Ishikawa (cell line): ENCODE measurements around the gene SBF2.

Experiments used
- CEBPB ChIP-seq: IDR thresholded peaks from 2 replicates; pipeline ENCODE4 v1.6.1; 2012
- CREB1 ChIP-seq: IDR thresholded peaks from 2 replicates; pipeline ENCODE4 v1.6.1; 2012; ENCODE audit warnings: low read depth
- EGR1 ChIP-seq: IDR thresholded peaks from 2 replicates; pipeline ENCODE4 v1.6.1; 2012
- EP300 ChIP-seq: IDR thresholded peaks from 2 replicates; pipeline ENCODE4 v1.6.1; 2012; ENCODE audit warnings: borderline replicate concordance
- FOXM1 ChIP-seq: IDR thresholded peaks from 2 replicates; pipeline ENCODE4 v1.6.1; 2012; ENCODE audit warnings: low read depth, borderline replicate concordance
- MAX ChIP-seq: IDR thresholded peaks from 2 replicates; pipeline ENCODE4 v1.6.1; 2012
- NFIC ChIP-seq: IDR thresholded peaks from 2 replicates; pipeline ENCODE4 v1.6.1; 2012
- RAD21 ChIP-seq: IDR thresholded peaks from 2 replicates; pipeline ENCODE4 v1.6.1; 2012; ENCODE audit warnings: low read depth
- TAF1 ChIP-seq: IDR thresholded peaks from 2 replicates; pipeline ENCODE4 v1.6.1; 2012; ENCODE audit warnings: low read depth, mild to moderate bottlenecking
- TCF12 ChIP-seq: IDR thresholded peaks from 2 replicates; pipeline ENCODE4 v1.6.1; 2012; ENCODE audit warnings: low read depth
- TEAD4 ChIP-seq: IDR thresholded peaks from 2 replicates; pipeline ENCODE4 v1.6.1; 2012
- YY1 ChIP-seq: IDR thresholded peaks from 2 replicates; pipeline ENCODE4 v1.6.1; 2012; ENCODE audit warnings: low read depth
- ZBTB7A ChIP-seq: IDR thresholded peaks from 2 replicates; pipeline ENCODE4 v1.6.1; 2012; ENCODE audit warnings: low read depth
- TF ChIP-seq, protein P1 (sequence below): IDR thresholded peaks from 2 replicates; pipeline ENCODE4 v1.6.1; 2012
- TF ChIP-seq, protein P2 (sequence below): IDR thresholded peaks from 2 replicates; pipeline ENCODE4 v1.6.1; 2012; ENCODE audit warnings: low read depth, mild to moderate bottlenecking

SBF2 gene

GRCh38 chr11:9755561-9756185 is 538.3 kb downstream of the SBF2 start:
- TF ChIP-seq YY1 (no peak), MAX (no peak), FOXM1 (no peak), CREB1 (no peak), CEBPB (no peak), NFIC (no peak), TEAD4 (no peak), EGR1 (no peak), TCF12 (no peak), RAD21 (no peak), EP300 (no peak), ZBTB7A (no peak), TAF1 (no peak)
- TF ChIP-seq, protein P1, sequence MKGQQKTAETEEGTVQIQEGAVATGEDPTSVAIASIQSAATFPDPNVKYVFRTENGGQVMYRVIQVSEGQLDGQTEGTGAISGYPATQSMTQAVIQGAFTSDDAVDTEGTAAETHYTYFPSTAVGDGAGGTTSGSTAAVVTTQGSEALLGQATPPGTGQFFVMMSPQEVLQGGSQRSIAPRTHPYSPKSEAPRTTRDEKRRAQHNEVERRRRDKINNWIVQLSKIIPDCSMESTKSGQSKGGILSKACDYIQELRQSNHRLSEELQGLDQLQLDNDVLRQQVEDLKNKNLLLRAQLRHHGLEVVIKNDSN = no peak
- TF ChIP-seq, protein P2, sequence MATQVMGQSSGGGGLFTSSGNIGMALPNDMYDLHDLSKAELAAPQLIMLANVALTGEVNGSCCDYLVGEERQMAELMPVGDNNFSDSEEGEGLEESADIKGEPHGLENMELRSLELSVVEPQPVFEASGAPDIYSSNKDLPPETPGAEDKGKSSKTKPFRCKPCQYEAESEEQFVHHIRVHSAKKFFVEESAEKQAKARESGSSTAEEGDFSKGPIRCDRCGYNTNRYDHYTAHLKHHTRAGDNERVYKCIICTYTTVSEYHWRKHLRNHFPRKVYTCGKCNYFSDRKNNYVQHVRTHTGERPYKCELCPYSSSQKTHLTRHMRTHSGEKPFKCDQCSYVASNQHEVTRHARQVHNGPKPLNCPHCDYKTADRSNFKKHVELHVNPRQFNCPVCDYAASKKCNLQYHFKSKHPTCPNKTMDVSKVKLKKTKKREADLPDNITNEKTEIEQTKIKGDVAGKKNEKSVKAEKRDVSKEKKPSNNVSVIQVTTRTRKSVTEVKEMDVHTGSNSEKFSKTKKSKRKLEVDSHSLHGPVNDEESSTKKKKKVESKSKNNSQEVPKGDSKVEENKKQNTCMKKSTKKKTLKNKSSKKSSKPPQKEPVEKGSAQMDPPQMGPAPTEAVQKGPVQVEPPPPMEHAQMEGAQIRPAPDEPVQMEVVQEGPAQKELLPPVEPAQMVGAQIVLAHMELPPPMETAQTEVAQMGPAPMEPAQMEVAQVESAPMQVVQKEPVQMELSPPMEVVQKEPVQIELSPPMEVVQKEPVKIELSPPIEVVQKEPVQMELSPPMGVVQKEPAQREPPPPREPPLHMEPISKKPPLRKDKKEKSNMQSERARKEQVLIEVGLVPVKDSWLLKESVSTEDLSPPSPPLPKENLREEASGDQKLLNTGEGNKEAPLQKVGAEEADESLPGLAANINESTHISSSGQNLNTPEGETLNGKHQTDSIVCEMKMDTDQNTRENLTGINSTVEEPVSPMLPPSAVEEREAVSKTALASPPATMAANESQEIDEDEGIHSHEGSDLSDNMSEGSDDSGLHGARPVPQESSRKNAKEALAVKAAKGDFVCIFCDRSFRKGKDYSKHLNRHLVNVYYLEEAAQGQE = no peak

GRCh38 chr11:9754010-9754471 is 540.0 kb downstream of the SBF2 start:
- no peak for TF ChIP-seq EGR1
- no peak for TF ChIP-seq NFIC
- no peak for TF ChIP-seq FOXM1
- TF ChIP-seq MAX = no peak
- TF ChIP-seq ZBTB7A = no peak
- TF ChIP-seq CEBPB = no peak
- no peak for TF ChIP-seq TCF12
- no peak for TF ChIP-seq TAF1
- TF ChIP-seq, protein P2 = no peak
- no peak for TF ChIP-seq CREB1
- TF ChIP-seq RAD21 = no peak
- no peak for TF ChIP-seq YY1
- TF ChIP-seq, protein P1 = no peak
- TF ChIP-seq EP300 = no peak
- TF ChIP-seq TEAD4 = no peak

- TF ChIP-seq TAF1 = no peak
- no peak for TF ChIP-seq CEBPB
- no peak for TF ChIP-seq TCF12
- TF ChIP-seq, protein P2 = no peak
- TF ChIP-seq EGR1 = no peak
- no peak for TF ChIP-seq FOXM1
Observed at GRCh38 chr11:9753021-9753420, 541.0 kb downstream of the SBF2 start.

- TF ChIP-seq EP300 = no peak
- TF ChIP-seq, protein P1 = no peak
Observed at GRCh38 chr11:9752091-9752490, 541.9 kb downstream of the SBF2 start.
